Body of pancreas (tissue), 4 donors: Measurements from ENCODE around the gene RHAG.
"Not testable (repeated sequence)": the region's sequence is repeated elsewhere in the genome, so short reads cannot be mapped to it uniquely, and the experiment has no call there.

Experiments
- CTCF ChIP-seq, 7 experiments: fragments of 450-650 bp in 4 of 7; fragments of 200-600 bp in 3 of 7; sonication (generic) in 3 of 7; IDR thresholded peaks; one replicate each; pipeline ENCODE4 v1.5.1; 2016 to 2019; ENCODE audit warnings: antibody characterized with exemption in 7 of 7
- POLR2A ChIP-seq, 3 donors: fragments of 450-650 bp; IDR thresholded peaks; one replicate each; pipeline ENCODE4 v1.6.1; 2016; ENCODE audit warnings: antibody characterized with exemption in 3 of 3, mild to moderate bottlenecking in 2 of 3

DNA sequence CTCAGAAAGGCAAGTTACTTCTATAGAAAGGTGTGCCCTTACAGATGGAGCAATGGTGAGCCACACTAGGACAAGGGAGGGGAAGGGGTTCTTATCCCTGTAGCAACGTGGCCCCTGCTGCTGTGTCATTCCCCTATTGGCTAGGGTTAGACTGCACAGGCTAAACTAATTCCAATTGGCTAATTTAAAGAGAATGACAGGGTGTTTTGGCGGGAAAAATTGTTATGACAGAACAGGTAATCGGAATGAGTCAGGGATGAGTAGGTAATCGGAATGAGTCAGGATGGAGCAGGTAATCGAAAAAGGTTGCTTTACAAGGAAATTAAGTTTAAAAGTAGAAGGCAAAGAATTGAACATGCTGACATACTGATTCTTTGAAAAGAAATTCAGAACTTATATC, 49.4 kb downstream of the RHAG start:
- TF ChIP-seq CTCF, POLR2A (IDR thresholded peaks at IDR 0.05): not testable (repeated sequence)
